Skeletal muscle tissue (tissue), 4 donors: ENCODE results near the gene GAA. TPM values are rescaled to one million over a fixed set of nuclear protein-coding genes. Genes with fewer than 3 reads are reported as not detected.

Source experiments
- H3K27ac ChIP-seq: one replicate; pipeline ENCODE4 v1.7.0; 2013; ENCODE audit warnings: mild to moderate bottlenecking, low read depth, low read length, inconsistent platforms
- H3K27me3 ChIP-seq, 3 donors: one replicate each; pipeline ENCODE4 v1.7.0; 2013; ENCODE audit warnings: low read length in 3 of 3; ENCODE audit not compliant: control insufficient read depth in 3 of 3, insufficient read depth in 3 of 3
- H3K36me3 ChIP-seq, 3 donors: one replicate each; pipeline ENCODE4 v1.7.0; 2013; ENCODE audit warnings: low read length in 3 of 3; ENCODE audit not compliant: control insufficient read depth in 3 of 3, insufficient read depth in 3 of 3
- H3K4me1 ChIP-seq, 3 donors: one replicate each; pipeline ENCODE4 v1.7.0; 2013; ENCODE audit warnings: low read length in 3 of 3, mild to moderate bottlenecking in 3 of 3; ENCODE audit not compliant: control insufficient read depth in 3 of 3, insufficient read depth in 3 of 3
- H3K4me3 ChIP-seq, 3 donors: one replicate each; pipeline ENCODE4 v1.7.0; 2013; ENCODE audit warnings: low read length in 3 of 3
- H3K9ac ChIP-seq, 3 donors: one replicate each; pipeline ENCODE4 v1.7.0; 2013; ENCODE audit warnings: low read length in 3 of 3, mild to moderate bottlenecking in 3 of 3, moderate library complexity in 2 of 3, low read depth in 1 of 3
- H3K9me3 ChIP-seq, 3 donors: one replicate each; pipeline ENCODE4 v1.7.0; 2013; ENCODE audit warnings: low read length in 3 of 3; ENCODE audit not compliant: control insufficient read depth in 3 of 3
- total RNA-seq: library from RNA; depleted of rRNA; stranded (reverse); fragments of >200 nt; gene quantifications from one replicate; pipeline ENCODE4 v1.2.3, GENCODE V29; 2014
- donor health status: Osteomylitis.

Gene GAA
- total RNA-seq, 1 donor from 2014 or later: 14.1 TPM

DNA sequence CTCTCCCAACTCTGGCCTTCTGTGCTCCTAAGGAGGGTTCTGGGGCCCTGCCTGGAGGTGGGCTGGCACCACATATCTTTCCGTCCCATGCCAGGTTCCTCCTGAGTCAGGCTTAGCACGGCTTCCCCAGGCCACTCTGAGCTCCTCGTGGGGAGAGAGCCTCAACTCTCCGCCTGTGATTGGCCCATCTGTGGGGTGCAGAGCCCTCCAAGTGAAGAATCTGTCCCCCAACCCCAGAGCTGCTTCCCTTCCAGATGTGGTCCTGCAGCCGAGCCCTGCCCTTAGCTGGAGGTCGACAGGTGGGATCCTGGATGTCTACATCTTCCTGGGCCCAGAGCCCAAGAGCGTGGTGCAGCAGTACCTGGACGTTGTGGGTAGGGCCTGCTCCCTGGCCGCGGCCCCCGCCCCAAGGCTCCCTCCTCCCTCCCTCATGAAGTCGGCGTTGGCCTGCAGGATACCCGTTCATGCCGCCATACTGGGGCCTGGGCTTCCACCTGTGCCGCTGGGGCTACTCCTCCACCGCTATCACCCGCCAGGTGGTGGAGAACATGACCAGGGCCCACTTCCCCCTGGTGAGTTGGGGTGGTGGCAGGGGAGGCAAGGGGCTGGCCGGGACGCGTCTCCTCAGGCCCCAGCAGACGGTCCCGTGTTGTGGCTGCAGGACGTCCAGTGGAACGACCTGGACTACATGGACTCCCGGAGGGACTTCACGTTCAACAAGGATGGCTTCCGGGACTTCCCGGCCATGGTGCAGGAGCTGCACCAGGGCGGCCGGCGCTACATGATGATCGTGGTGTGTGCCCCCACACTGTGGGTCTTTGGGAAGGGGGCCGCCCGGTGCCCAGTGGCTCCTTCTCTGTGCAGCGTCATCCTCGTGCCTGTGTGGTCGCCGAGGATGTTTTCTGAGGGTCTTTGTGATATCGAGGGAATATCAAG lies 6.9 kb downstream of the GAA start:
- peaks cover 7 to 15% (median 15%) of the 10 kb centered on the region in 3 donors for H3K36me3 ChIP-seq
- H3K9me3 ChIP-seq: no peaks in the 10 kb centered on the region

GRCh38 chr17:80109066-80109660 lies 7.8 kb downstream of the GAA start:
- no peaks in the 10 kb centered on the region for H3K27me3 ChIP-seq

More for the DNA sequence above, 6.9 kb downstream of the GAA start:
- H3K9ac ChIP-seq: no peak overlapping the region
- no peaks in the 10 kb centered on the region for H3K4me1 ChIP-seq
- H3K27me3 ChIP-seq: no peaks in the 10 kb centered on the region
- no peak overlapping the region for H3K4me3 ChIP-seq
- H3K27ac ChIP-seq: no peak overlapping the region

GRCh38 chr17:80109713-80110446 lies 8.5 kb downstream of the GAA start:
- Histone ChIP-seq H3K9ac (no peak overlapping the region), H3K36me3 (peaks cover 9 to 17% (median 15%) of the 10 kb centered on the region in 3 donors), H3K9me3 (no peaks in the 10 kb centered on the region), H3K27me3 (no peaks in the 10 kb centered on the region), H3K4me1 (no peaks in the 10 kb centered on the region), H3K4me3 (no peak overlapping the region), H3K27ac (no peak overlapping the region)

More at GRCh38 chr17:80109066-80109660, 7.8 kb downstream of the GAA start:
- Histone ChIP-seq H3K9ac (no peak overlapping the region), H3K36me3 (peaks cover 9 to 17% (median 15%) of the 10 kb centered on the region in 3 donors), H3K27ac (no peak overlapping the region), H3K9me3 (no peaks in the 10 kb centered on the region), H3K4me1 (no peaks in the 10 kb centered on the region), H3K4me3 (no peak overlapping the region)

DNA sequence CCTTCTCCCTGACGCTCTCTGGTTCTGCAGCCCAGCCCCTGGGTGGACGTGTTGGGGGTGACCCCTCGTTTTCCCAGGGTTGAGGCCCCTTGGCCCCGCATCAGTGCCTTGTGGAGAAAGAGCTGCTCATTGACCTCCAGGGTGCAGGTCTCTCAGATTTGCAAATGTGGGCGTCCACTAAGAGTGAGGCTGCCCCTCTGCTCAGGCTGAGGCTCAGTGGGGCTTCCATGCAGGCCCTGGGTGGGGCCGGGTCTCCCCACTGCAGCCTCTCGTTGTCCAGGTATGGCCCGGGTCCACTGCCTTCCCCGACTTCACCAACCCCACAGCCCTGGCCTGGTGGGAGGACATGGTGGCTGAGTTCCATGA lies 9.0 kb downstream of the GAA start:
- Histone ChIP-seq H3K4me1 (no peaks in the 10 kb centered on the region), H3K27ac (no peak overlapping the region), H3K27me3 (no peaks in the 10 kb centered on the region), H3K4me3 (no peak overlapping the region), H3K9me3 (no peaks in the 10 kb centered on the region), H3K9ac (no peak overlapping the region), H3K36me3 (peaks cover 14 to 17% (median 15%) of the 10 kb centered on the region in 3 donors)

GRCh38 chr17:80110927-80111701 lies 9.7 kb downstream of the GAA start:
- Histone ChIP-seq H3K27ac (no peak overlapping the region), H3K4me1 (no peaks in the 10 kb centered on the region), H3K36me3 (peaks cover 14 to 17% (median 15%) of the 10 kb centered on the region in 3 donors), H3K4me3 (no peak overlapping the region), H3K9me3 (no peaks in the 10 kb centered on the region), H3K9ac (no peak overlapping the region), H3K27me3 (no peaks in the 10 kb centered on the region)

- H3K27me3 ChIP-seq: no peaks in the 10 kb centered on the region
- no peak overlapping the region for H3K9ac ChIP-seq
- H3K27ac ChIP-seq: no peak overlapping the region
- no peak overlapping the region for H3K4me3 ChIP-seq
- H3K36me3 ChIP-seq: peaks cover 16 to 18% (median 17%) of the 10 kb centered on the region in 3 donors
- no peaks in the 10 kb centered on the region for H3K9me3 ChIP-seq
- no peaks in the 10 kb centered on the region for H3K4me1 ChIP-seq
Measured at GRCh38 chr17:80111702-80112470, 10.5 kb downstream of the GAA start.

GRCh38 chr17:80112471-80113032 lies 11.2 kb downstream of the GAA start:
- H3K9ac ChIP-seq: no peak overlapping the region
- no peaks in the 10 kb centered on the region for H3K27me3 ChIP-seq
- no peak overlapping the region for H3K4me3 ChIP-seq
- no peaks in the 10 kb centered on the region for H3K9me3 ChIP-seq
- H3K4me1 ChIP-seq: no peaks in the 10 kb centered on the region
- H3K27ac ChIP-seq: no peak overlapping the region
- peaks cover 15 to 21% (median 17%) of the 10 kb centered on the region in 3 donors for H3K36me3 ChIP-seq

- H3K36me3 ChIP-seq: peaks cover 14 to 18% (median 17%) of the 10 kb centered on the region in 3 donors
- H3K27me3 ChIP-seq: no peaks in the 10 kb centered on the region
- no peak overlapping the region for H3K4me3 ChIP-seq
- no peak overlapping the region for H3K27ac ChIP-seq
- no peaks in the 10 kb centered on the region for H3K9me3 ChIP-seq
- H3K9ac ChIP-seq: no peak overlapping the region
- no peaks in the 10 kb centered on the region for H3K4me1 ChIP-seq
Measured at GRCh38 chr17:80113033-80113484, 11.7 kb downstream of the GAA start.
